K562 (cell line): ENCODE measurements around the gene CACYBP. TPM values are rescaled to one million over a fixed set of nuclear protein-coding genes. Genes with fewer than 3 reads are reported as not detected.

Experiments
- ATAC-seq: fragments of 200-7000 bp; cut with Tn5 transposase; 3 replicates; pipeline ENCODE4 v1.9.1; 2020; ENCODE audit warnings: moderate library complexity
- BruUV-seq: library from RNA; stranded (reverse); fragments of 400-500 nt; replicated peaks from 2 replicates; lab custom pipeline; 2021; lab: Mats Ljungman, UMichigan
- CTCF ChIA-PET: fragments of 300-600 bp; formaldehyde crosslinking; extraction: SDS; loops from one replicate; lab custom pipeline; 2021; ENCODE audit warnings: low intra/inter-chr PET ratio; lab: Yijun Ruan, JAX
- POLR2A ChIA-PET: fragments of 300-600, 350-650 bp; sonication (Branson Sonifier 250); formaldehyde crosslinking; extraction: SDS; loops from one replicate; lab custom pipeline; 2021; ENCODE audit warnings: antibody characterized with exemption, inconsistent platforms; lab: Yijun Ruan, JAX
- DNase-seq, 4 experiments: peaks; one replicate each; pipeline versions ENCODE4 v3.0.0 to v3.0.0-alpha.2; 2011 to 2018; ENCODE audit warnings: low spot score in 3 of 4, mixed read lengths in 3 of 4; ENCODE audit errors: extremely low read depth in 1 of 4
- FAIRE-seq: peaks from 2 replicates; lab custom pipeline; 2011; peaks lifted over from hg19 to GRCh38; lab: Jason Lieb, UNC
- H2AFZ ChIP-seq: 2 replicates; pipeline ENCODE4 v1.6.0; 2011; ENCODE audit warnings: low read depth, low read length, control low read depth, inconsistent platforms
- H3K27ac ChIP-seq: fragments of 200-600 bp; 3 replicates; pipeline ENCODE4 v1.8.0; 2011; ENCODE audit warnings: low read depth, mild to moderate bottlenecking, control low read depth, inconsistent platforms, low read length, moderate library complexity, mixed read lengths; ENCODE audit errors: extremely low read depth
- H3K27me3 ChIP-seq, 2 experiments: fragments of 300-600 bp in 1 of 2; 2 replicates in 1 of 2; 3 replicates in 1 of 2; pipeline versions ENCODE4 v1.6.0 to v1.8.0; 2011; ENCODE audit warnings: inconsistent platforms in 2 of 2, low read length in 2 of 2, mild to moderate bottlenecking in 1 of 2, mixed read lengths in 1 of 2, moderate library complexity in 1 of 2; ENCODE audit not compliant: control insufficient read depth in 2 of 2, insufficient read depth in 2 of 2
- H3K36me3 ChIP-seq: fragments of 300-600 bp; 3 replicates; pipeline ENCODE4 v1.8.0; 2011; ENCODE audit warnings: mild to moderate bottlenecking, low read length, inconsistent platforms; ENCODE audit not compliant: control insufficient read depth, insufficient read depth
- H3K4me1 ChIP-seq, 2 experiments: fragments of 200-600 bp in 1 of 2; replicated peaks in 1 of 2; 2 replicates in 1 of 2; 3 replicates in 1 of 2; pipeline versions ENCODE4 v1.5.1 to v1.8.0; 2011; ENCODE audit warnings: inconsistent platforms in 2 of 2, low read length in 2 of 2, mild to moderate bottlenecking in 1 of 2, mixed read lengths in 1 of 2, moderate library complexity in 1 of 2; ENCODE audit not compliant: control insufficient read depth in 2 of 2, insufficient read depth in 2 of 2
- H3K4me2 ChIP-seq: 2 replicates; pipeline ENCODE4 v1.6.1; 2011; ENCODE audit warnings: low read length, control low read depth, inconsistent platforms, mixed read lengths; ENCODE audit not compliant: insufficient read depth
- H3K4me3 ChIP-seq: fragments of 200-600 bp; sonication (generic), shearing (Covaris generic); 2 replicates; pipeline ENCODE4 v1.5.1; 2016; ENCODE audit warnings: control low read depth, inconsistent platforms
- H3K79me2 ChIP-seq: fragments of 200-600 bp; 3 replicates; pipeline ENCODE4 v1.8.0; 2011; ENCODE audit warnings: low read length, inconsistent platforms; ENCODE audit not compliant: control insufficient read depth, insufficient read depth
- H3K9ac ChIP-seq, 2 experiments: 2 replicates each; pipeline versions ENCODE4 v1.6.0 to v1.6.1; 2011; ENCODE audit warnings: low read depth in 2 of 2, low read length in 2 of 2, control low read depth in 1 of 2, inconsistent platforms in 1 of 2, mild to moderate bottlenecking in 1 of 2, mixed read lengths in 1 of 2; ENCODE audit not compliant: insufficient read depth in 1 of 2
- H3K9me1 ChIP-seq: one replicate; pipeline ENCODE4 v1.6.0; 2011; ENCODE audit warnings: inconsistent platforms, mild to moderate bottlenecking, low read length, moderate library complexity; ENCODE audit not compliant: control insufficient read depth, insufficient read depth
- H3K9me3 ChIP-seq: replicated peaks from 2 replicates; pipeline ENCODE4 v1.5.1; 2011; ENCODE audit warnings: low read depth, low read length, inconsistent platforms; ENCODE audit not compliant: control insufficient read depth, insufficient read depth
- H4K20me1 ChIP-seq: replicated peaks from 2 replicates; pipeline ENCODE4 v1.6.1; 2011; ENCODE audit warnings: low read length, inconsistent platforms, mixed read lengths; ENCODE audit not compliant: control insufficient read depth, insufficient read depth
- HNRNPL ChIP-seq: fragments of 200-400 bp; formaldehyde crosslinking; IDR thresholded peaks from 2 replicates; pipeline ENCODE4 v1.6.1; 2017; ENCODE audit warnings: low read depth, mild to moderate bottlenecking, low read length
- POLR2A ChIP-seq: fragments of 450-650 bp; conservative IDR thresholded peaks from 2 replicates; pipeline ENCODE4 v1.6.1; 2016
- SUPT5H ChIP-seq: fragments of 450-650 bp; IDR thresholded peaks from 2 replicates; pipeline ENCODE4 v1.6.1; 2016
- WGBS: fragments of 100-300 bp; shearing (Covaris generic); methylation state at CpG from one replicate; pipeline ENCODE4 v1.1.6; 2016; ENCODE audit warnings: low coverage, mixed read lengths; ENCODE audit not compliant: insufficient coverage; ENCODE audit errors: missing lambda C conversion rate; 5-methylcytosine and 5-hydroxymethylcytosine counted together
- in situ Hi-C: fragments of 300-500 bp; cut with MboI; formaldehyde crosslinking; loops from 4 replicates; pipeline ENCODE4 v1.15.0; 2018; ENCODE audit warnings: inconsistent platforms, mixed read lengths
- intact Hi-C: fragments of 100-400 bp; cut with micrococcal nuclease; formaldehyde crosslinking; loops from 2 replicates; pipeline ENCODE4 v1.14.2; 2022
- polyA plus RNA-seq, 8 experiments: library from polyadenylated mRNA; depleted of rRNA in 4 of 8; stranded (reverse) in 5 of 8; unstranded in 3 of 8; fragments of >200 nt; fragmentation: Nextera tagmentation in 2 of 8; fragmentation: Illumina TruSeq in 1 of 8; extraction: Ambion mirVana in 2 of 8; extraction: Trizol in 1 of 8; gene quantifications; 2 replicates each; pipeline versions ENCODE4 v1.2.1 to v1.2.3, GENCODE V29; 2011 to 2014; ENCODE audit warnings: inconsistent platforms in 1 of 8, missing spikeins in 1 of 8
- total RNA-seq, 7 experiments: library from RNA; depleted of rRNA in 6 of 7; stranded (reverse); fragments of >200 nt in 6 of 7; fragmentation: Illumina TruSeq in 2 of 7; extraction: Trizol in 2 of 7; gene quantifications; 2 replicates each; pipeline versions ENCODE4 v1.2.1 to v1.2.3, GENCODE V29; 2011 to 2021; ENCODE audit warnings: low replicate concordance in 1 of 7
- TF ChIP-seq, protein P1 (sequence below): fragments of 450-650 bp; IDR thresholded peaks from 2 replicates; pipeline ENCODE4 v1.6.1; 2017; ENCODE audit warnings: mild to moderate bottlenecking, moderate library complexity

The CACYBP gene
- total and polyA plus RNA-seq, 9 of the 15 experiments (the other 6 are each of a cell fraction or from before 2014, with no cell fraction given), result 147 to 1,576 (median 488) TPM

DNA sequence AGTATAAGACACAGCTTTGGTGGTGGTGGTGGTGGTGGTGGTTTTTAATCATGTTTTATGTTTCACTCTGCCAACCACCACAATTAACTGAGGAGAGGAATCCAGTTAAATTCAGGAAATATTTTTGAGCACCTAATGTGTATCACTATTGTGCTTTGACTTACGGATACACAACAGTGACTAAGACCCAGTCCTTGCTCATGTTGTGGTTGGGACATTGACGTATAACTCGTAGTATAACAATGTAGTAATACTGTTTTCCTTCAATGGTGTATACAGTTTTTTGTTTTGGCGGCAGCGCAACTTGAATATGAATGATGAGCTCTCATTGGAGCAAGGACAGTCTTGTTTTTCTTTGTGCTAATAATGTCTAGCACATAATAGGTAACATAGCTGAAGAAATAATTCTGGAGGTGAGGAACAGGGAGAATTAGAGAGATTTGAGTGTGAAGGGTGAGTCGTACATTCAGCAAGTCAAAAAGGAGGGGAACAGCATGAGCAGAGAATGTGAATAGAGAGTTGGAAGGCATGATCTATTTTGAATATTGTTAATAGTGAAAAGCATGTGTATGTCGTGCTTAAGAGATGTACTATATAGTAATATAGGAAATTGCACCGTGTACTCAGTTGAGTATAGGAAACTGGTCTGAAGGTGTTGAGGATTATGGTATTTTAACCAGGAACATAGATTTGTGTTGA lies 5.5 kb downstream of the CACYBP start:
- Histone ChIP-seq H3K4me3 (no peak overlapping the region), H3K9ac (no peak overlapping the region), H3K9me3 (no peaks in the 10 kb centered on the region), H4K20me1 (no peaks in the 10 kb centered on the region; the same call in none of the 2 replicates), H3K4me1 (peaks cover 5 to 8% of the 10 kb centered on the region in 2 experiments; a peak in 3 of 5 replicates), H2AFZ (no peak overlapping the region), H3K36me3 (peaks cover 71% of the 10 kb centered on the region), H3K9me1 (no peaks in the 10 kb centered on the region), H3K27ac (0 out of 3 replicates have a peak overlapping the region, but pooled peaks have one; percentile 6), H3K4me2 (no peak overlapping the region), H3K79me2 (peaks cover 91% of the 10 kb centered on the region), H3K27me3 (no peaks in the 10 kb centered on the region)
- CTCF ChIA-PET, result no interaction called here
- no peak for FAIRE-seq
- no peak for DNase-seq
- in situ Hi-C loops (no loop called here), intact Hi-C loops (no loop called here)
- POLR2A ChIA-PET, result interaction anchor here (0.7 to 5.8 kb wide), 3 partner anchors 8 to 853 kb away, joined by 3 to 33 read pairs (median 3); no protein-coding TSS in a partner anchor
- 94% methylated on average over 8 of the region's 8 CpGs for WGBS
- TF ChIP-seq HNRNPL, result no peak
- peak; percentile 33; the same call in 1 of the 2 replicates for TF ChIP-seq SUPT5H
- BruUV-seq, result no TSS peak
- no peak for ATAC-seq

DNA sequence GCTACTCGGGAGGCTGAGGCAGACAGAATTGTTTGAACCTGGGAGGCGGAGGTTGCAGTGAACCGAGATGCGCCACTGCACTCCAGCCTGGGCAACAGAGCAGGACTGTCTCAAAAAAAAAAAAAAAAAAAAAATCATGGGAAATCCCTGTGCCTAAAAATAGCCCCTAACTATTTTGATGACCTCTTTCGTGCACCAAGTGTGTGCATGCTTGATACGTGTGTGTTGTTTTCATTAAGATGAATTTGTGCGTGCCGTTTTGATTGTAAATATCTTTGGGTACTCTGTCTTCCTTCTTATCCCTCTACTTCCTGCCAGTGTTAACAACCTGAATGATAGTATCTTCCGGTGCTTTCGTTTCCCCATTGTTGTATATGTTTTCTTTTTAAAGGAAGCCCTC lies 9.8 kb downstream of the CACYBP start:
- ATAC-seq, result no peak
- no TSS peak for BruUV-seq
- Histone ChIP-seq H3K79me2 (peaks cover 50% of the 10 kb centered on the region), H3K27me3 (no peaks in the 10 kb centered on the region), H3K27ac (no peak overlapping the region), H3K4me3 (no peak overlapping the region), H4K20me1 (no peaks in the 10 kb centered on the region; the same call in 1 of the 2 replicates), H3K36me3 (peaks cover 99% of the 10 kb centered on the region), H3K4me2 (no peak overlapping the region), H3K9me3 (no peaks in the 10 kb centered on the region), H3K9ac (no peak overlapping the region), H3K4me1 (no peaks in the 10 kb centered on the region; a peak in 1 of 5 replicates), H2AFZ (no peak overlapping the region), H3K9me1 (no peaks in the 10 kb centered on the region)
- WGBS, result 86% methylated on average over 10 of the region's 10 CpGs
- 0 out of 2 replicates have a peak, but pooled peaks have one; percentile 26 for TF ChIP-seq SUPT5H
- 0 out of 2 replicates have a peak, but pooled peaks have one; percentile 23 for TF ChIP-seq POLR2A
- TF ChIP-seq, protein P1, sequence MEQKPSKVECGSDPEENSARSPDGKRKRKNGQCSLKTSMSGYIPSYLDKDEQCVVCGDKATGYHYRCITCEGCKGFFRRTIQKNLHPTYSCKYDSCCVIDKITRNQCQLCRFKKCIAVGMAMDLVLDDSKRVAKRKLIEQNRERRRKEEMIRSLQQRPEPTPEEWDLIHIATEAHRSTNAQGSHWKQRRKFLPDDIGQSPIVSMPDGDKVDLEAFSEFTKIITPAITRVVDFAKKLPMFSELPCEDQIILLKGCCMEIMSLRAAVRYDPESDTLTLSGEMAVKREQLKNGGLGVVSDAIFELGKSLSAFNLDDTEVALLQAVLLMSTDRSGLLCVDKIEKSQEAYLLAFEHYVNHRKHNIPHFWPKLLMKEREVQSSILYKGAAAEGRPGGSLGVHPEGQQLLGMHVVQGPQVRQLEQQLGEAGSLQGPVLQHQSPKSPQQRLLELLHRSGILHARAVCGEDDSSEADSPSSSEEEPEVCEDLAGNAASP, result no peak
- POLR2A ChIA-PET, result interaction anchor here (1.0 to 1.2 kb wide), 2 partner anchors 10 to 13 kb away, joined by 3 to 4 read pairs; partner anchors contain the start of gene CACYBP
- FAIRE-seq, result no peak
- in situ Hi-C loops (no loop called here), intact Hi-C loops (no loop called here)
- CTCF ChIA-PET, result no interaction called here
- no peak for DNase-seq
